Bone marrow (tissue), 2 donors: ENCODE data around the gene KHK.

ENCODE experiments used
- DNase-seq, 2 donors: peaks; one replicate each; lab custom pipeline; 2025; lab: John Stamatoyannopoulos, UW

KHK gene

GRCh38 chr2:27127883-27128667 is 41.5 kb downstream of the KHK start:
- DNase-seq = no peak

- DNase-seq = no peak
Observed at GRCh38 chr2:27128668-27129571, 42.3 kb downstream of the KHK start.

GRCh38 chr2:27130396-27130795 is 43.8 kb downstream of the KHK start:
- no peak for DNase-seq

GRCh38 chr2:27131429-27131828 is 44.9 kb downstream of the KHK start:
- DNase-seq = no peak

DNA sequence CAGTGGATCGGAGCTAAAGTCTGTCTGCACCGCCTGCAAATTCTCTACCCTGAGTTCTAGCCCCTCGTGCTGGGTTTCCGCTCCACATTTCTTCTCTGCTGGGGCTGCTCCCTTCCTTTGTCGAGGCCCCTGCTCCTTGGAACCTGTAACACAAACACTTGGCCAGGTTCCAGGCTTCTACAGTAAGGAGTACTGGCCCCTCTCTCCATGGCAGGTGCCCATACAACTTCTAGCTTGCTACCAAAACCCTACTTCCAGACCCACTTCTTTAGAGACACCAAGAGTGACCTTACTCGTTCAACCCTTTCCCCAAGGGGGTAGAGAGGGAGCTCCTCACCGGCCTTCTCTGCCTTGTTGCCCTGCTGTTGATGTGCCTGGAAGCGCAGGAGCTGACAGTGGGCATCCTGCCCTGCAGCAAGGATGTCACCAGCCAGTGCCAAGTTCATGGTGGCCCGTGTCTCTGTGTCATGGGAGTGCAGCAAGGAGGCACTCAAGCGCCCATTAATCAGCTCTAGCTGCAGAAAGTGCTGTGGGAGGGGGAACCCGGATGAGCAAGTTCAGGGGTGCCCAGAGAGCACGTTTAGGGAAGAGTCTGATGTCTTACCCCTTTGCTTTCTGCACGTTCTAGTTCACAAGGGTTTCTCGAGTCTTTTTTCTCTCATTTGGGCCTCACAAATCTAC is 46.8 kb downstream of the KHK start:
- no peak for DNase-seq

DNA sequence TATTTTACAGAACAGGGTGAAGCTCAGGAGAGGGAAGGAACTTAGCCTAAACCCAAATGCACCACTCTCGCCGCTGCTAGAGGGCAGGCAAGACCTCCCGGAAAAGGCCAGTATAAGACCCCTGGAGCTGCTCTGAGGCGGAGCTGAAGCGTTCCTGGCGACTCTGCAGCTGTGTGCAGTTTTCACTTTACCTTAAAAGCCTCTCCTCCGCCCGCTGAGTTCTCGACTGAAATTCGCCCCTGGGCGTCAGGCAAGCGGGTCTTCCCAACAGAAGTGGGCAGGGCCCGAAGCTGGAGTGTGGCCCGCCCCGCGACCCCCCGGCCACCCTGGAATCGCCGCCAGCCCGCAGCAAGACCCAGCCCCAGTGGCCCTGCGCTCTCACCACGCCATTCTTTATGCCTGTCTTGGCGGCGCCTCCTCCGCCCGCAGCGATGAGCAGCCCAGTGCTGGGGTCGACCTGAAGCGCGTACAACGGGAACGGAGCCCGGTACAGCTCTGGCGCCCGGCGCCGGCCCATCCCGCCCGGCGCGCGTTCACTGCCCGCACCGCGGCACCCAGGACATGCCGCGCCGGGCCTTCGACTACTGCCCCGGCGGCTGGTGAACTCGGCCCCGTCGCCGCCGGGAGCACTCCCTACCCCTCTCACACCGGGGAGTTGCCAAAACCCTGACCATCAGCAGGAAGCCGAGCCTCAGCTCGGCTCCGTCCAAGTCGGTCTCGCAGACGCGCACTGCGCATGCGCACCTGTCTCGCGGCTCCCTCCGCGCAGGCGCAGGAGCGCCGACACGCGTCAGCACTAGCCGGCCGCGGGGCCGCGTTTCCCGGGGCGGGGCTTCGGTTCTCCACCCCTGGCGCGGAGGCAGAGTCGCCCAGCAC is 47.6 kb downstream of the KHK start, which contains the start of gene PREB:
TSS of gene PREB (minus strand) at position 732 of the 876 bp plus-strand sequence. CDS start at position 517, 215 bp downstream.
- DNase-seq = peak; percentile 88 to 92

DNA sequence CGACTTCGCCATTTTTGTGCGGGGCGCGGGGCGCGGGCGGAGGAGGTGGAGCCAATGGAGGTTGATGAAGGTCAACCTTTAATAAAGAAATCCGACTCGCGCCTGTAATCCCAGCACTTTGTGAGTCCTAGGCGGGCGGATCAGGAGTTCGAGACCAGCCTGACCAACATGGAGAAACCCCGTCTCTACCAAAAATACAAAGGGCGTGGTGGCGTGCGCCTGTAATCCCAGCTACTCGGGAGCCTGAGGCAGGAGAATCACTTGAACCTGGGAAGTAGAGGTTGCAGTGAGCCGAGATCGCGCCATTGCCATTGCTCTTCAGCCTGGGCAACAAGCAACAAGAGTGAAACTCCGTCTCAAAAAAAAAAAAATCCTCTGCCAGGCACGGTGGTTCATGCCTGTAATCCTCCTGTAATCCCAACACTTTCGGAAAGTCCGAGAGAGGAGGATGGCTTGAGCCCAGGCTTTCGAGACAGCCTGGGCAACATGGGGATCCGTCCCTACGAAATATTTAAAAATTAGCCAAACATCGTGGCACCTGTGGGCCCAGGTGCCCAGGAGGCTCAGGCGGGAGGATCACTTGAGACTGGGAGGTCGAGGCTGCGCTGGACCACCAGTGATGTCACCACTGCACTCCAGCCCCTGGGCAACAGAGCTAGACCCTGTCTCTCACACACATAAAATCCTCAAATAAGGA is 48.4 kb downstream of the KHK start:
- no peak for DNase-seq

GRCh38 chr2:27135478-27135955 is 48.9 kb downstream of the KHK start:
- DNase-seq = no peak

DNA sequence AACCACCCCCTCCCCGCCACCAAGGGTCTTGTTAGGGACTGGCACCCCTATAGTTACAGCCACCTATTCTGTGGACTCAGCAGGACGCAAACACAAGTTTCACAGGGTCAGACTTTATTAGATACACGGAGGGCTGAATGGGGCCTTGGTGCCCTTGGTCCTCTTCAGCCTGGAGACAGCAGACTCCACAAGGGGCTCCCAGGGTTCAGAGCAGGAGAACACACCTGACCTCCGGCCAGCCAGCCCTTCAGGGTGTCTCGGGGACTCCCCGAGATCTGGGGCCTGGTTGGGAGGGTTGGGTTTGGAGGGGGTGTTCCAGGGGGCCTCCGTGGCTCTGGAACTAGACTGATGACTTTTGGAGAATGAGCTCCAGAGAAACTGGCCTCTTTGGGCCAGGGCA is 50.2 kb downstream of the KHK start:
- DNase-seq = no peak

- DNase-seq = no peak
Observed at GRCh38 chr2:27137322-27137935, 50.9 kb downstream of the KHK start.

GRCh38 chr2:27138111-27138510 is 51.5 kb downstream of the KHK start:
- DNase-seq = no peak

GRCh38 chr2:27139310-27139709 is 52.7 kb downstream of the KHK start, which contains the start of gene PRR30:
Gene PRR30, minus strand, starts transcription at chr2:27139410. Its CDS starts 1,081 bp downstream, at chr2:27138329.
- no peak for DNase-seq

GRCh38 chr2:27143285-27143684 is 56.7 kb downstream of the KHK start:
- DNase-seq = no peak

- DNase-seq = no peak
Observed at GRCh38 chr2:27145682-27146081, 59.1 kb downstream of the KHK start.

DNA sequence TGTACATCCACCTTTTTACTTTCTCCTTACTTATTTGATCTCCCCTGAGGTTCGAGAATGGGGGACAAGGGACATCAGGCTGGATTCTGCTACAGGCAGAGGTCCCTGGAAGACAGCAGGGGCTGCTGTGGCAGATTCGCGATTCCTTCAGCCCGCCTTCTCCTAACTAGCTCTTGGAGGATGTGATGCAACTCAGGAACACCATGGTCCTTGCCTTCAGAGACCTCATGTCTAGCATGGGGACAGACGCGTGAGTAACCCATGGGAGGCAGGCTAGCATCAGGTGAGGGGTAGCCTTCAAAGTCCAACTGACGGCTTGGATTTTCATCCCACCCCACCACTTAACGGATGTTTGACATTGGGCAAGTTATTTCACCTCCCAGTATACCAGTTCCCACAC is 61.4 kb downstream of the KHK start:
- no peak for DNase-seq

GRCh38 chr2:27148801-27149439 is 62.3 kb downstream of the KHK start, which contains the start of gene TCF23:
Gene TCF23, plus strand, starts transcription at chr2:27149004. Its CDS starts 130 bp downstream, at chr2:27149134.
- no peak for DNase-seq

DNA sequence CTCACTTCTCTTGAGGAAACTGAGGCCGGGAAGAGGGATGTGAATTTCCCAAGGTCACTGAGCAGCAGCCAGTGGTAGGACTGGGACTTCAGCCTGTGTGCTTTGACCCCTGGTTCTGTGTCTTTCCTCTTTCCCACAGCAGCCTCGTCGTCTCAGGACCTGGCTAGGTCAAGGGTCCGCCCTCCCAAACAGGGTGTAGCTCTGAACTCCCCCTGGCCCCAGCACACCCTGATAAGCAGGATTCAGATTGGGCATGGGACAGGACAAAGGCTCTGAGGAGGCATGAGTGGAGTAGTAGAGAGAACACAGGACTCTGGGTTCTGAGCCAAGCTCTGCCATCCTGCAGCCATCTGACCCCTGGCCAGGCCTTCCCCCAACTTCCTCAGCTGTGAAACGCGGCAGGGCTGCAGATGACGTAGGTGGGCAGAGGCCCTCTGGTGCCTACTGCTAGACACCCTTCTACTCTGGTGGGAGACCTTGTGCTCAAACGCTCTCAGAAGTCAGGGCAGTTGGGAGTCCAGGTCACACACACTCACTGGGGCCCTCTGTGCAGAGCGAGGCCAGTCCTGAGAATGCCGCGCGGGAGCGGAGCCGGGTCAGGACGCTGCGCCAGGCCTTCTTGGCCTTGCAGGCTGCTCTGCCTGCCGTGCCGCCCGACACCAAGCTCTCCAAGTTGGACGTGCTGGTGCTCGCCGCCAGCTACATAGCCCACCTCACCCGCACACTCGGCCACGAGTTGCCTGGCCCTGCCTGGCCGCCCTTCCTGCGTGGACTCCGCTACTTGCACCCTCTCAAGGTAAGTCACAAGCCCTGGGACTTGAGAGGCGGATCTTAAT is 63.2 kb downstream of the KHK start:
- no peak for DNase-seq
